SK-MEL-5 (cell line): ENCODE results near the gene ZNF519. TPM values are rescaled to one million over a fixed set of nuclear protein-coding genes. Genes with fewer than 3 reads are reported as not detected.
"Not testable (repeated sequence)": the region's sequence is repeated elsewhere in the genome, so short reads cannot be mapped to it uniquely, and the experiment has no call there.

Experiments
- DNase-seq: peaks from one replicate; pipeline ENCODE4 v3.0.0-alpha.2; 2016; ENCODE audit warnings: low read depth, low spot score
- in situ Hi-C: cut with HindIII; loops from 2 replicates; pipeline ENCODE4 v1.10.0; 2016; ENCODE audit warnings: low sequenced_read_pairs, high pct_unique_total_duplicates, low pct_unique_long_range_greater_than_20kb
- total RNA-seq: library from RNA; depleted of rRNA; stranded (reverse); fragments of >200 nt; shearing (Covaris generic); gene quantifications from 2 replicates; pipeline ENCODE4 v1.2.3, GENCODE V29; 2014

The ZNF519 gene
- total RNA-seq, 1 experiment from 2014 or later, result 2.8 TPM

DNA sequence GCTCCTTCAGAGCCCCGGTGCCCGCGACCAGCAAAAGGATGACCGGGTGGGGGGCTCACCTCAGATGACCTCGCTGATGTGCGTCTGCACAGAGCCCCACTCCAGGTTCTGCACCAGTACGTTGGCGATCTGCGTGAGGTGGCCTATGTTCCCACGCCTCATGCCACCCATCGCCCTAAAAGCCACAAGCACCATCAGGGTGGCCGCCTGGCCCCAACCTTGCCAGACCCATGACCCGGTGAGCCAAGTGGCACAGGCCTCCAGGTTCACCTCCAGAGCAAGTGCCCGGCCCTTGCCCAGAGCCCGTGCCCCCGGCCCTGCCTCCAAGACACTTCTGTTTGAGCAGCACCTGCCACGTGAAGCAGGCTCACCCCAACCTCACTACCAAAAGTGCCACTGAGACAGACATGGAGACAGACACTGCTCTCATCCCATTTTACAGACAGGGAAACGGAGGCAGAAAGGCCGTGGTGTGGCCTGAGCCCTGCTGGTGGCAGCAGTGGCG lies 17.7 kb upstream of the ZNF519 start:
- DNase-seq, in situ Hi-C loops: not testable (repeated sequence)

DNA sequence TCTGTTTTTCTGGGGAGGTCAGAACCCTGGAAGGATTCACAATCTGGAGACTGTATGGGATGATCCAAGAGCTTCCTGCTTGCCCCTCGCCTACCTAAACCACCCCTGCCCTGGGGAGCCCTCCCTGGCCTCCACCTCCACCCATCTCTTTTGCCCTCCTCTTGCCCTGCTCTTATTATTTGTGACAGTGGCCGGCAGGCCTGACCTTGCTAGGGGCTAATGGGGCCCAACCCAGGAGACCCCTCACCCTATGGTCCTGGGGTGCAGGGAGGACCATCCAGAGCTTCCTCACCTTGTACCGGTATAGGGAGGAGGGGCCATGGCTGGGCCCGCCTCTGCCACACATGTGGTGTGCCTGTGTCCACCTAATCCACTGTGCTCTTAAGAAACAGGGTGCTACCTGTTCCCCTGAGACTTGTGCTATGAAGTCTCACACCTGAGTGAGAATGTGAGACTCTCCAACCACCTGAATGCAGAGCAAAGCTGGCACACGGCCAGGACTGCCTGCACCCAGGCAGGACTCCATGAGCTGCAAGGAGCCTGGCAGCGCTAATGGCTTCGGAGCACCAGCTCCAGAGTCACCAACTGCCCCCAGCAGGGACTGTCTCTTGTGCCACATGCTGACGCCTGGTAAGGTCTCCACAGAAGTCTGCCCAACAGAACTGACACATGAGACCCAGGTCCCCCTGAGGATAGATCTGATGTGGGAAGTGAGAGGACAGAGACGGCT lies 17.1 kb upstream of the ZNF519 start:
- in situ Hi-C loops, DNase-seq: not testable (repeated sequence)

DNA sequence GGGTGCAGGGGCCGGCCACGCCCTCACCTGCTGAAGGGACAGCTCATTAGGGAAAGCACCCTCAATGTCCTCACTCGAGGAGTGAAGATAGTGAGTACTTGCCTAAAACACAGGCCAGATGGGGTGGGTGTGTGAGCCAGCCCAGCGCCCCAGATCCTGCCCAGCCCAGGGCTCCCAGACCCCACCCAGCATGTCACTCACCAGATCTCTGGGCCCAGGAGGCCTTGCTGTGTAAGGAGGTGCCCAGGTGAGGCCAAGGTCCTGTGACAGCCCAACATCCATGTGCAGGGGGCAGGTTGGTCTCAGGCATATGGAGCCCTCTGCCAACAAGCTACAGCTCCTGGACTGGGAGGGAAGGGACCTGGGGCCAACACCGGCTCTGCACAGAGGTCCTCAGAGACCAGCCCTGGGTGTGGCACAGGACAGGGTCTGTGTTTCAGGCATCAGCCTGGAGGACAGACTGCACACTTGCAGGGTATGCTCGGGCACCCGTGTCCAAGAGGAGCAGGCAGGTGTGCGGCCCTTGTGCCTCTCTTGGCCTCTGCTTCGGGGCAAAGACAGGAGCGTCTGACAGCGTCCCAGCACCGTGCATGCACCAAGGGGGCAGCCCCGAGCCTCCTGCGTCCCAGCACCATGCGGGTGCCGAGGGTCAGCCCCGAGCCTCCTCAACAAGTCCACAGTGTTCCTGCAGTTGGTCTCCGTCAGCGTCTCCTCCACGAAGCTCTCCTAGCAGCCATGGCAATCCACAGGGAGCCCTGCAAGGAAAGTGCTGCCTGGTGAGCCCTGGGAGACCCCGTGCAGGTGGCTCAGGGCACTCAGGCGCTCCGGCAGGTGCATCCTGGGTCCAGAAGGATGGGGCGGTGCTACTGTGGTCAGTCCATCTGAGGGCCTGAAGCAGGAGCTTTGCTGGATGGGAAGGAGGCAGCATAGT lies 16.0 kb upstream of the ZNF519 start:
- in situ Hi-C loops, result not testable (repeated sequence)

DNA sequence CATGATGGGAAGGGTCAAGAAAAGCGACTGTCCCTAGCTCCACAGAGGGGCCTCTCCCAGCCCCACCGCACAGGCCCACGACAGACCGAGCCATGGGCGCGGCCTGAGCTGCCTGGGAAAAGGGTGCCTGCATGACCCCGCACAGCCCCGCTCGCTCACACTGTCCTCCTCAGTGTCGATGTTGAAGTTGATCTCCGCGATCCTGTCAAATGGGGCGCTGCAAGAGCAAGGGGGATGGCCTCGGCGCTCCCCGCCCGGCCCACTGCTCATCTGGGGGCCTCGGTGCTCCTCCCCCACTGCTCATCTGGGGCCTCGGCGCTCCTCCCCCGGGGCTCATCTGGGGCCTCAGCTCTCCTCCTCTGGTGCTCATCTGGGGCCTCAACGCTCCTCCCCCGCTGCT lies 14.5 kb upstream of the ZNF519 start:
- DNase-seq, in situ Hi-C loops: not testable (repeated sequence)

More for the DNA sequence above, 16.0 kb upstream of the ZNF519 start:
- not testable (repeated sequence) for DNase-seq

GRCh38 chr18:14145581-14146338 lies 13.5 kb upstream of the ZNF519 start:
- in situ Hi-C loops, DNase-seq: not testable (repeated sequence)

- DNase-seq, result not testable (repeated sequence)
Observed at GRCh38 chr18:14145021-14145420, 12.8 kb upstream of the ZNF519 start.

DNA sequence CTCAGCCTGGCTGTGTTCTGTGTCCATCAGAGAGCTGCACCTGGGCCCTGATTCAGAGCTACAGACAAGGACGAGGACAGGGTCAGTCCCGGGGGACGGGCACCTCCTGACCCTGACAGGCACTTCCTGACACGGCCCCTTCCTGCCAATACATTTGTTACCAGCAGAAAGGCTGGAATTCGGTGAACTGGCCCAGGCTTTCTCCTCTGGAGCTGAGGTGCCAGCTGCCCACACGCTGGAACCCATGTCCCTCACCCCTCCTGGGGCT lies 12.3 kb upstream of the ZNF519 start:
- no peak for DNase-seq
- in situ Hi-C loops, result no loop called here

More at GRCh38 chr18:14145021-14145420, 12.8 kb upstream of the ZNF519 start:
- in situ Hi-C loops, result not testable (repeated sequence)

GRCh38 chr18:14143871-14144627 lies 11.8 kb upstream of the ZNF519 start:
- DNase-seq, in situ Hi-C loops: not testable (repeated sequence)

DNA sequence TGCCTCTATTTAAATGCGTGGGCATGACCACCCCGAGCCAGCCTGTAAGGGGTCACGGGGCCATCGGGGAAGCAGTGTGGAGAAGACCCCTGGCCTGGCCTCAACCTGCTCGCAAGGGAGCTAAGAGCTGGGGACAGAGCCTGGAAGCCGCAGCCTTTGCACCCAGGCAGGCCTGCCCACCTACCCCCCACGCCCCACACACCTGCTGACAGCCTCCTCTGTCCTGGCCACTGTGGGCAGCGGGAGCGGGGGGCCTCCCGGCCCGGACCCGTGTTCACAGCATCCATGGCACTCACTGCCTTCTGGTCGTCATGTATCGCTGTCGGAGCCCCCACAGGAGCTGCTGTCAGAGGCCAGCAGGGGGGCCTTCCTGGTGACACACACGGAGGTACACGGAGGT lies 11.2 kb upstream of the ZNF519 start:
- DNase-seq, in situ Hi-C loops: not testable (repeated sequence)

DNA sequence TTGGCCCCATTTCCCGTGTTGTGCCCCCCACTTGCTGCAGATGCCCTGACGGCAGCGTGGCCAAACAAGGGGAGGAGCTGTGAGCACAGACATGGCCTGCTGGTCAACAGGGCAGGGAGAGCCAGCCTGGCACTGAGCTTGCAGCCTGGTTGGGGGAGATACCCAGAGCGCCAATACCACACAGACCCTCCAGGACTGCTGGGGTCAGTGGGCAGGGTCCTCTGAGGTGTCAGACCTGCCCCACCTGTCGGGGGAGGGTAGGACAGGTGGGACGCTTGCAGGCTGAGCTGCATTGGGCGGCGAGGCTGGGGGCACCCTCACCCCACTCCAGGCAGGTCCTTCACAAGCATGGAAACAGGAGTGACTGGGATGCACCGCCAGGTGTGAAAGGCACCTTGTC lies 9.9 kb upstream of the ZNF519 start:
- in situ Hi-C loops, DNase-seq: not testable (repeated sequence)

DNA sequence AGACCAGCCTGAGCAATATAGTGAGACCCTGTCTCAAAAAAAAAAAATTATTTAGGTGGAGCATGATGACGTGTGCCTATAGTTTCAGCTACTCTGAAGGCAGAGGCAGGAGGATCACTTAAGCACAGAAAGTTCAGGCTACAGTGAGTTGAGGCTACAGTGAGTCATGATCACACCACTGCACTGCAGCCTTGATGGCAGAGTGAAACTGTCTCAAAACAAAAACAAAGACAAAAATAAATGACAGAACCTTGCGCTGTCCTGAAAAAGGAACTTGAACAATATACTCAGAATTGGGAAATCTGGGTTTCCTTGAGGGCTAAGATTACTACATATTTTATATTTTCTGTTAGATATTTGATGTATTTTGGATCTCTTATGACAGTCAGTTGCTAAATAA lies 7.3 kb upstream of the ZNF519 start:
- DNase-seq, in situ Hi-C loops: not testable (repeated sequence)

GRCh38 chr18:14137971-14138370 lies 5.7 kb upstream of the ZNF519 start:
- DNase-seq, in situ Hi-C loops: not testable (repeated sequence)

- in situ Hi-C loops, DNase-seq: not testable (repeated sequence)
Observed at GRCh38 chr18:14131696-14132270, 452 bp downstream of the ZNF519 start.

DNA sequence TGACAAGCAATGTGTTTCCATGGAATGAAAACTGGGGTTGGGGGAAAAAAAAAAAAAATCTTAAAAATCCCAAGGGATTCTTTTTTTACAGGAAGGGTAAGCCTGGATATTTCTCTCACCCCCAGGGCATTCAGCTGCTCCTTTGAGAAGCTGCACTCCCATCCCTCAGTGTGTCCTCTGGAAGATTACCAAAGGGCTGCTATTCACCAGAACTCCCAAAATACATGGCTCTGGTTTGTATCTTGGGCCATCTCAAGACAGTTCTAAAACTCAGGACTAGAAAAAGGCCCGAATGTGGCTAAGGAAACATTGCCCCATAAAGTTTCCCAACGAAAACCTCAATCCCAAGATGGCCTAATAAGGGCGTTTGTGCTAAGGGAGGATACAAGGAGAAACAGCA lies 1.4 kb downstream of the ZNF519 start:
- DNase-seq, in situ Hi-C loops: not testable (repeated sequence)

GRCh38 chr18:14124689-14125088 lies 7.5 kb downstream of the ZNF519 start:
- DNase-seq, result no peak
- in situ Hi-C loops, result no loop called here

DNA sequence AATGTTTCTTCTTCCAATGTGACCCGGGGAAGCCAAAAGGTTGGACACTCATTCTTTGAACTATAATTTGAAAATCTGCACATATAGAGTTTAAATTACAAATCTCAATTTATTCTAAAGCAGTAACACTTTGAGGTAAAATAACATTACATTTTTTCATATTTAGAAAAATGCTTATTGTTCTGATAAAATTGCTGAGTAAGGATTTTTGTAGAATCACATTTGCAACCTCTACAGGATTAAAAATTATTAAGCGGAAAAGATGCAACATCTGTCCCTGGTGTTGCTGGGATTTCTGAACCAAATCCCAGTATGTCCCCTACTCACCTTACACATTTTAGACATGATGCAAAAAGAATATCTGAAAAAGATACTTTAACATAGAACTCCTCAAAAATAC lies 10.1 kb downstream of the ZNF519 start:
- in situ Hi-C loops, result no loop called here
- DNase-seq, result no peak

- in situ Hi-C loops, result no loop called here
Observed at GRCh38 chr18:14120926-14121325, 11.3 kb downstream of the ZNF519 start.

More at GRCh38 chr18:14120926-14121325, 11.3 kb downstream of the ZNF519 start:
- DNase-seq, result no peak
